Measurements from ENCODE around the gene PCNT. TPM values are rescaled to one million over a fixed set of nuclear protein-coding genes. Genes with fewer than 3 reads are reported as not detected.

The PCNT gene
- total RNA-seq, 4 donors from 2014 or later = 6.2 to 29.7 (median 17.1) TPM

DNA sequence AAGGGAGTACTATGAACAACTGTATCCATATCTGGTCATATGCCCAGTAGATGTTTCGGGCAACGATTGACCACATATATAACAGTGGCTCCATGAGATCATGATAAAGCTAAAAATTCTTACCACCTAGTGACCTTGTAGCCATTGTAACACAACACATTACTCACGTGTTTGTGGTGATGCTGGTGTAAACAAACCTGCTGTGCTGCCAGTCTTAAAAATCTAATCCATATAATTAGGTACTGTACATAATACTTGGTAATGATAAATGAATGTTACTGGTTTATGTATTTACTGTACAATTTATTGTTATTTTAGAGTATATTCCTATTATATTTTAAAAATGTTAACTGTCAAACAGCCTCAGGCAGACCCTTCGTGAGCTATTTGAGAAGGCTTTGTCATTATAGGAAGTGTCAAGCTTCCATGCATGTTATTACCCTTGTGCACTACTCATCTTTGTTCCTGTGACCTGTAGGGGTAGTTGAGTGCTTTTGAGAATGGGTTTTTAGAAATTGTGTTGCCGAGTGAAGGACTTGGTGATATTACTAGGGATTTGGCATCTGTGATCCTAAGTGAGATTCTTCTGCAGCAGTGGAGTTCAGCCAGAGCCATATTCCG lies 158.4 kb downstream of the PCNT start:
- Histone ChIP-seq H3K27ac (no peak overlapping the region), H3K4me1 (no peaks in the 10 kb centered on the region), H3K4me3 (no peak overlapping the region), H3K27me3 (no peaks in the 10 kb centered on the region), H3K9me3 (no peaks in the 10 kb centered on the region), H3K36me3 (no peaks in the 10 kb centered on the region)
- intact Hi-C loops (cut with DNase I; ENCODE audit: low total_unique reads) = no loop called here
- TF ChIP-seq POLR2A (IDR thresholded peaks at IDR 0.05) = no peak
- TF ChIP-seq CTCF (IDR thresholded peaks at IDR 0.05) = no peak
- no peak for DNase-seq

DNA sequence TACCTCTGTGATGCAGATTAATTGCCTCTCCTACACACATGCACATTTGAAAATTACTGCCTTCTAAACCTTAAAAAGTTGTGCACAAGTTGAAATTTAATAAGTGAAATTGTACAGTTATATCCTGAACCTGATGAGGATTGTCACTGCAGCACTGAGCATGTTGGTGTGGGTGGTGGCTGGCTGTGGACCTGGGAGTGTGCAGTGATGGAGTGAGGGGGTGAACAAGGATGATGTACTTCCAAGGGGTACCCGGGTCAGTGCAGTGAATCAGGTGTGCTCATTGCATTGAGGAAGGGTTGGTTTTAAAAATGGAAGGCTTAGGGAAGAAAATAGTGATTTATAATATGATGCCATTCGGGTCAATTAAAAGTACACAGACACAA lies 158.9 kb downstream of the PCNT start:
- no peaks in the 10 kb centered on the region for H3K4me1 ChIP-seq
- DNase-seq = no peak
- no peaks in the 10 kb centered on the region for H3K27me3 ChIP-seq
- no peak for TF ChIP-seq CTCF (IDR thresholded peaks at IDR 0.05)
- TF ChIP-seq POLR2A (IDR thresholded peaks at IDR 0.05) = no peak
- no peaks in the 10 kb centered on the region for H3K9me3 ChIP-seq
- no peaks in the 10 kb centered on the region for H3K36me3 ChIP-seq
- no peak overlapping the region for H3K27ac ChIP-seq
- no peak overlapping the region for H3K4me3 ChIP-seq
- intact Hi-C loops (cut with DNase I; ENCODE audit: low total_unique reads) = no loop called here

DNA sequence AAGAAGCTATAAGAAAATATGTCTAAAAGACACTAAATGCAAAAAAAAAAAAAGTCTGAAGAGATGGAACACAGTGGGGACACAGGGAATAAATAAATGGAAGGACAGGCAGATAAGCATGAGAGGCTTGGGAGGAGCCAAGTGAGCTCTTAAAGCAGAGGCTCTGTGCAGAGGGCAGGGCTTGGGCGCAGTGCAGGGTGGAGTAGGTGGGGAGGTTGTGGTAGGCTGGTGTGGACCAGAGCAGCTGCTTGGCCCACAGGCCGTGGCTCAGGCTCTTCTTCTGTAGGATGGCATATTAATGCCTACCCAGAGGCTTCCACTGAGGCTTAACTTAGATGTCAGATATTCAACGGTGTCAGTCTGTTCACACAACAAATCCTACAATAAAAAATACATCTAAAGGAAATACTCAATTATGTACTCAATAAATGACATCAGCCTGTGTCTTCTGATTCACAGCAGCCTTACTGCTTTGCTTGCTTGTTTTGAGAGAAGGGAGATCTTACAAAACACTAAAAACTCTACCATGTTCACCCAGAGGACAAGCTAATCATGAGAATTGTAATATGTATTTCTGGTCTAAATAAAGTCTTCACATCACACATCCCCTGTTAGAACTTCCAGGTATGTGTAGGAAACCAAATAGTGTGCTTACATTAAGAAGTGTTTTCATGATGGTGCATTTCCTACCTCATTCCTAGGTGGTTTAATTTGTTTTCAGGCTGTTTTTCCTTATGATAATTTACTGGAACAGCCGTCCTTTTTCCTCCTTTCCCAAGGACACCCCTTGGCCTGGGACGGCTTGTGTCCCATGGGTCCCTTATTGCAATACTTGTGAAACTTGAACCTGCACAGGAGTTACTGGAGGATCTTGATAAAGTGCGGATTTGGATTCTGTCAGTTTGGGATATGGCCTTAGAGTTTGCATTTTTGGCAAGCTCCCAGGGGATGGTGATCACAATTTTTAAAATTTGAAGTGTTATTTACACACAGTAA lies 159.6 kb downstream of the PCNT start:
- no peak overlapping the region for H3K4me3 ChIP-seq
- H3K27ac ChIP-seq = no peak overlapping the region
- no peaks in the 10 kb centered on the region for H3K27me3 ChIP-seq
- no peaks in the 10 kb centered on the region for H3K9me3 ChIP-seq
- intact Hi-C loops (cut with DNase I; ENCODE audit: low total_unique reads) = no loop called here
- DNase-seq = no peak
- TF ChIP-seq CTCF (IDR thresholded peaks at IDR 0.05) (no peak), POLR2A (IDR thresholded peaks at IDR 0.05) (no peak)
- H3K4me1 ChIP-seq = no peaks in the 10 kb centered on the region
- no peaks in the 10 kb centered on the region for H3K36me3 ChIP-seq

- intact Hi-C loops (cut with DNase I; ENCODE audit: low total_unique reads) = no loop called here
Measured at GRCh38 chr21:46486481-46487126, 162.6 kb downstream of the PCNT start.

More at GRCh38 chr21:46486481-46487126, 162.6 kb downstream of the PCNT start:
- Histone ChIP-seq H3K4me1 (no peaks in the 10 kb centered on the region), H3K27me3 (no peaks in the 10 kb centered on the region), H3K36me3 (peaks cover 0 to 3% of the 10 kb centered on the region in 2 donors), H3K9me3 (no peaks in the 10 kb centered on the region), H3K27ac (no peak overlapping the region), H3K4me3 (no peak overlapping the region)
- DNase-seq = no peak
- TF ChIP-seq CTCF (IDR thresholded peaks at IDR 0.05) = no peak
- no peak for TF ChIP-seq POLR2A (IDR thresholded peaks at IDR 0.05)
